Coronary artery (tissue), 2 donors: ENCODE results near the gene ANKRD40.

ENCODE experiments used
- DNase-seq: peaks from one replicate; pipeline ENCODE4 v3.0.0-alpha.2; 2017; ENCODE audit warnings: low spot score
- H3K27ac ChIP-seq, 2 donors: fragments of 200-600 bp; sonication (generic); one replicate each; pipeline ENCODE4 v1.5.1; 2016 to 2019
- H3K4me3 ChIP-seq: fragments of 200-600 bp; sonication (generic); 2 replicates; pipeline ENCODE4 v1.5.1; 2016; ENCODE audit warnings: mild to moderate bottlenecking, moderate library complexity
- CTCF ChIP-seq: fragments of 200-600 bp; sonication (generic); IDR thresholded peaks from one replicate; pipeline ENCODE4 v1.5.1; 2019; ENCODE audit warnings: antibody characterized with exemption

ANKRD40 gene

GRCh38 chr17:50653738-50654137 is 54.0 kb downstream of the ANKRD40 start:
- no peak for DNase-seq
- no peak overlapping the region for H3K27ac ChIP-seq
- H3K4me3 ChIP-seq: no peak overlapping the region
- no peak for TF ChIP-seq CTCF

GRCh38 chr17:50651661-50652060 is 56.1 kb downstream of the ANKRD40 start:
- Histone ChIP-seq H3K4me3 (no peak overlapping the region), H3K27ac (no peak overlapping the region)
- no peak for TF ChIP-seq CTCF
- DNase-seq: no peak

GRCh38 chr17:50649042-50649908 is 58.4 kb downstream of the ANKRD40 start:
- Histone ChIP-seq H3K4me3 (no peak overlapping the region), H3K27ac (no peak overlapping the region)
- no peak for DNase-seq
- TF ChIP-seq CTCF: no peak

GRCh38 chr17:50647187-50647586 is 60.5 kb downstream of the ANKRD40 start:
- H3K4me3 ChIP-seq: no peak overlapping the region
- H3K27ac ChIP-seq: no peak overlapping the region
- TF ChIP-seq CTCF: no peak
- no peak for DNase-seq

GRCh38 chr17:50645748-50646682 is 61.7 kb downstream of the ANKRD40 start:
- no peak for DNase-seq
- no peak for TF ChIP-seq CTCF
- H3K27ac ChIP-seq: no peak overlapping the region
- H3K4me3 ChIP-seq: no peak overlapping the region
